MM.1S (cell line): ENCODE measurements around the gene RBFOX2.

Source experiments
- EZH2 ChIP-seq: fragments of 300-600 bp; sonication (generic); optimal IDR thresholded peaks from 2 replicates; pipeline ENCODE3; 2017; ENCODE audit warnings: low read depth, mild to moderate bottlenecking, antibody characterized with exemption, low read length, mixed read lengths
- EZH2phosphoT487 ChIP-seq: fragments of 300-600 bp; sonication (generic); IDR thresholded peaks from 2 replicates; pipeline ENCODE4 v1.6.1; 2018; ENCODE audit warnings: antibody characterized with exemption, low read length
- TF ChIP-seq, protein P1 (sequence below): fragments of 300-600 bp; sonication (generic); IDR thresholded peaks from 2 replicates; pipeline ENCODE4 v1.5.1; 2016; ENCODE audit warnings: antibody characterized with exemption, low read length, mixed read lengths

DNA sequence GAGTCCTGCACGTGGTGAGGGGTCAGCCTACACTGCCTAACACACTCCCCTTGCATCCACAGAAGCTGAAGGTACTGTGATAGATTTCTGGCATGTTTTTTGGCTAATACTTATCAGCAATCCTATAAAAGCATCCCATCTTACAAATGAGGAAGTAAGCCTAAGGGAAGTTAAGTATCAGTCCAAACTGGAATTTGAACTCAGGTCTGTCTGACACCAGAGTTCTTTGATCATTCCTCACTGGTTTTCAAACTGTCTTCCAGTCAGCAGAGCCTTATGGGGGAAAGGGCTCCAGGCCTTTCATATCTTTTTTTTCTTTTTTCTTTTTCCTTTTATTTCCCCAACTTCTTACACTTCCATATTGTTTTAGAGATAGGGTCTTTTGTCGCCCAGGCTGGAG lies 105.6 kb downstream of the RBFOX2 start:
- TF ChIP-seq, protein P1, sequence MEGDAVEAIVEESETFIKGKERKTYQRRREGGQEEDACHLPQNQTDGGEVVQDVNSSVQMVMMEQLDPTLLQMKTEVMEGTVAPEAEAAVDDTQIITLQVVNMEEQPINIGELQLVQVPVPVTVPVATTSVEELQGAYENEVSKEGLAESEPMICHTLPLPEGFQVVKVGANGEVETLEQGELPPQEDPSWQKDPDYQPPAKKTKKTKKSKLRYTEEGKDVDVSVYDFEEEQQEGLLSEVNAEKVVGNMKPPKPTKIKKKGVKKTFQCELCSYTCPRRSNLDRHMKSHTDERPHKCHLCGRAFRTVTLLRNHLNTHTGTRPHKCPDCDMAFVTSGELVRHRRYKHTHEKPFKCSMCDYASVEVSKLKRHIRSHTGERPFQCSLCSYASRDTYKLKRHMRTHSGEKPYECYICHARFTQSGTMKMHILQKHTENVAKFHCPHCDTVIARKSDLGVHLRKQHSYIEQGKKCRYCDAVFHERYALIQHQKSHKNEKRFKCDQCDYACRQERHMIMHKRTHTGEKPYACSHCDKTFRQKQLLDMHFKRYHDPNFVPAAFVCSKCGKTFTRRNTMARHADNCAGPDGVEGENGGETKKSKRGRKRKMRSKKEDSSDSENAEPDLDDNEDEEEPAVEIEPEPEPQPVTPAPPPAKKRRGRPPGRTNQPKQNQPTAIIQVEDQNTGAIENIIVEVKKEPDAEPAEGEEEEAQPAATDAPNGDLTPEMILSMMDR, result no peak
- TF ChIP-seq EZH2, result no peak
- TF ChIP-seq EZH2phosphoT487, result no peak
